NCI-H1048 (cell line): Measurements from ENCODE around the gene PSMD9.

Source experiments
- DNase-seq: peaks from one replicate; lab custom pipeline; 2025; lab: John Stamatoyannopoulos, UW

PSMD9 gene

DNA sequence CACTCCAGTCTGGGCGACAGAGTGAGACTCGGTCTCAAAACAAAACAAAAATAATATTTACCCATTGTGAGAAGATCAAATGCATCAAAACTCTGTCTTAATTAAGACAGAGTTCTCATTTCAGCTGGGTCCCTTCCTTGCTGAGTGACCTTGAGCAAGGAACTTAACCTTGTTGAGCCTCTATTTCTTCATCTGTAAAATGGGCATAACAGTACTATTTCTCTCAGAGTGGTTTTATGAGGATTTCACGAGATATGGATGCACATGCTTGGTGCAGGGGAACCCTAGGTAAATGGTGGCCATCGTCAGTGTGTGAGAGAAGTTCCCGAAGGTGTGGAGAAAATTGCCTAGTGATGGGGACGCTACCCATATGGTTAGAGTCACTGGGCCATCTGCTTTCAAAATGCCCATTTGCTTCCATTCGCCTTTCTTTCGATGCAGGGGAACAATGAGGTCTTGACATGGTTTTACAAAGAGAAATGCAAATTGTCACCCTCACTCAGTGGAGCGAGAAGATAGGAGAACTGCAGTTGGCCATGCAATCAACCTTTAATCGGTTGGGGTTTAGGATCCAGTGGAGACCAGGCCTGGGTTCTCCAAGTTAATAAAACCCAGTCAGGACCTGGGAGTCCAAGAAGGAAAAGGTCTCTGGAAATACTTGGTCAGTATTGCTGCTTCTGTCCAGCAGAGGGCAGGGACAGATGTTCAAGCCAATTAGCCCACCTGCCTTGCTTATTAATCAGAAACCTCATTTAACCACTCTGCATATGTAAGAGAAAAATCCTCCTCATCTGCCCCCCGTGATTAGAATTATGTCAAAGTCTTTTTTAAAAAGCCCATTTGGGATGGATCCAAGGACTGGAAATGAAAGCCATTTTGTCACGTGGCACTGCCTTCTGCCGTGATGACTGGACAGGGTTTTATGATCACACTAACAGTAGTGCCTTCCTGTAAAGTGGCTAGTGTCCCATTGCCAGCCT, 67.0 kb downstream of the PSMD9 start:
- DNase-seq, result no peak

DNA sequence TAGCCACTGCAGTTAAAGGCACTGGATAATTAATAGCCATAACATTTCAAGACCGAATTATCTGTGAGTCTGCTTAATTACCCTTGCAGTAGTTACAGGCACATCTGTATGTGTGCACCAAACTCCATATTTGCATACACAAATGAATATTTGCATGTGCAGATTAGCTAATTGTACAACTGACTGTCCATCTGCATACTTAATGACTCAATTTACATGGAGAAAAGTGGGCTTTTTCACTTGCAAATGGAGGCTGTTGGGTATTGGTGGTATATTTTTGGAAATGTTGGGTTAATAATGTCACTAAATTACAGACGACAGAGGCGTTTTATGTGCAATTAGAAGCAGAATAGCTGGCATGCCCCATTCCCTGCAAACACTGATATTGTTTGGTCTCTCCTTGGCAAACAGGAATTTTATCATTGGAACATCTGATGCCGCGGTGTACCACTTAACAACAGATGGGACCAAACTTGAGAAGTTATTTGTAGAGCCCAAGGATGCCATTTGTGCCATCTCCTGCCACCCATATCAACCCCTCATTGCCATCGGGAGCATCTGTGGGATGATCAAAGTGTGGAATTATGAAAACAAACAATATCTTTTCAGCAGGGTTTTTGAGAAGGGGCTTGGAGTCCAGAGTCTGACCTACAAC, 69.4 kb downstream of the PSMD9 start:
- no peak for DNase-seq

DNA sequence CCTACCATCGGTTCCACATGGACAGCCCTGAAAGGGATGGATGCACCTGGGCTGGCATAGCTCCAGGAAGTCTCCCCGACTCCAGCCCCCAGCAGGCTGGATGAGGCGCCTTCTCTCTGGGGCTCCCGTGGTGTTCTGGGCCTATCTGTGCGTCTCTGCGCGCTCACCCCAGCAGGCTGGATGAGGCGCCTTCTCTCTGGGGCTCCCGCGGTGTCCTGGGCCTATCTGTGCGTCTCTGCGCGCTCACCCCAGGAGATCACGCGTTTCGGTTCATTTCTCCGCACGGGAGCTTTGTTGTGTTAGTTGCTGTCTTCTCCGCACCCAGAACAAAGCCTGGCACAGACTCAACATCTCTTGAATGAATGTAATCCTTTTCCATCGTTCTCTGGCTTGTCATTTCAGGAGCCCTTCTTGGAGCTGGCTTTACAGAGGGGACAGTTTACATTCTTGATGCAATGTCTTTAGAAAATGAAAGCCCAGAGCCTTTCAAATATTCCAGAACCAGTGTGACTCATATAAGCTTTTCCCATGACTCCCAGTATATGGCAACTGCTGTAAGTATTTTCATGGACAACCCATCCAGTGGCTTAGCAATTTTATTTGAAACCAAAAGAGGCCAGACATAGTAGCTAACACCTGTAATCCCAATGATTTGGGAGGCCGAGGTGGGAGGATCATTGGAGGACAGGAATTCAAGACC, 70.1 kb downstream of the PSMD9 start:
- DNase-seq, result no peak

DNA sequence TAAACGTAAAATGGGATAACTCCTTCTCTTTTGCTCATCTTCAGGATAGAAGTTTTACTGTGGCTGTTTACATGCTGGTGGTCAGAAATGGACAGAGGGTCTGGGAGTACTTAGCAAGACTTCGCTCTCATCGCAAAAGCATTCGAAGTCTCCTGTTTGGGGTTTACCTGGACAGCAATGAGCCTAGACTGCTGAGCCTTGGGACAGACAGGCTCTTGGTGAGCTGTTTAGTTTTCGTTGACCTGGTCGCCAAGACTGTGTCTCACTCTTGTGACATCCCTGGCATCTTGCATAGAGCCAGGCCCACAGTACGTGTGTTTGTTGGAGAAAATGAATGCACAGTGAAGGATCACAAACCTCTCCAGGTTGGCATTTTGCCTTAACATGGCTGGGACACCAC, 72.0 kb downstream of the PSMD9 start:
- no peak for DNase-seq

DNA sequence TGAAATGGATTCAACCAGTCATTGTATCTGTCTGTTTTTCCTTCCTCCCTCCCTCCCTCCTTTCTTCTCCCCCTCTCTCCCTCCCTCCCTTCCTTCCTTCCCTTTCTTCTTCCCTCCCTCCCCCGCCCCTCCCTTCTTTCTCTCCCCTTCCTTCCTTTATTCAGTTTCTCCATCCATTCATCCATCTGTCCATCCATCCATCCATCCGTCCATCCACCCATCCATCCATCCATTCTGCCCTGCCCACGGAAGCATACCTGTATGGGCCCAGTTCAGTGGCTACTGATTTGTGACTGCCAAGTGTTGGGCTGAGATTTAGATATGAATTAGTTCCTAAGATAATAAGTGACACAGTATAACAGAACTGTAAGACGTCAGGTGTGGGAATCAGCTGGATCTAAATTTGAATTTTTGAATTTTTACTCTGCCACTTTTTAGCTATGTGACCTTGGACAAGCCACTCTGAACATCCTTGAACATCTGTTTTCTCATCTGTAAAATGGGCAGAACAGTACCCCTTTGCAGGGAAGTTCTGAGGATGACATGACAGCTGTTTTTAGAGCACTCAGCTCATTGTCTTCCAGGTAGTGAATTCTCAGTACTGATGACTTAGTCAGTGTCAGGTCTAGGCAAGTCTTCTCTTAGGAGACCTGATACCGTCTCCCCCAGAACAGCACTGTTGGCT, 72.7 kb downstream of the PSMD9 start:
- no peak for DNase-seq

DNA sequence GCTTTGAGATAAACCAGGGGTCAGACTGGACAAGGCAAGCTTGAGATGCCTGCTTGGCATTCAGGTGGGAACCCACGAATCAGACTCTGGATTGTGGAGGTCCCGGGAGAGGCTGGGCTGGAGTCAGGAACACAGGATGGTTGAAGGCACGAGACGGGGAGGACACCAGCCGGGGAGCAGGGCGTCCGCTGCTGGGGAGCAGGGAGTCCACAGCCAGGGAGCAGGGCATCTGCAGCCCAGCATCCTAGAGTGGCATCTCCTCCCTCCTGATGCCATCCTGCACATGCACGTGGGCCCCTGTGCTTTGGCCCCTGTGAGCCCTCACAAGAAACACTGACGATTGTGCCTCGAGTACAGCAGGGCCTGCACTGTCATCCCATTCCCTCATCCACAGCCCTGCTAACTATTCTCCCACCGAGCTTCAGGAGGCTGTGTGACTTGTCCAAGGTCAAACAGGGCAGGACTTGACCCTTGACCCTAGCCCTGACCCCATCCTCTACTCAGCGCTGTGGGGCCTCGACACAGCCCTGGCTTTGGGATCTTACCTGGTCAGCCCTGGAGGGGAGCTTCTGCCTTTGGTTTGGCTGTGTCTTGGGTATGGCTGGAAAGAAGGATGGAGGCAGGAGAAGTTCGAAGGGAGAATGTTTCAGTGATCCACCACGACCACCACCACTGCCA, 74.9 kb downstream of the PSMD9 start:
- DNase-seq, result no peak

DNA sequence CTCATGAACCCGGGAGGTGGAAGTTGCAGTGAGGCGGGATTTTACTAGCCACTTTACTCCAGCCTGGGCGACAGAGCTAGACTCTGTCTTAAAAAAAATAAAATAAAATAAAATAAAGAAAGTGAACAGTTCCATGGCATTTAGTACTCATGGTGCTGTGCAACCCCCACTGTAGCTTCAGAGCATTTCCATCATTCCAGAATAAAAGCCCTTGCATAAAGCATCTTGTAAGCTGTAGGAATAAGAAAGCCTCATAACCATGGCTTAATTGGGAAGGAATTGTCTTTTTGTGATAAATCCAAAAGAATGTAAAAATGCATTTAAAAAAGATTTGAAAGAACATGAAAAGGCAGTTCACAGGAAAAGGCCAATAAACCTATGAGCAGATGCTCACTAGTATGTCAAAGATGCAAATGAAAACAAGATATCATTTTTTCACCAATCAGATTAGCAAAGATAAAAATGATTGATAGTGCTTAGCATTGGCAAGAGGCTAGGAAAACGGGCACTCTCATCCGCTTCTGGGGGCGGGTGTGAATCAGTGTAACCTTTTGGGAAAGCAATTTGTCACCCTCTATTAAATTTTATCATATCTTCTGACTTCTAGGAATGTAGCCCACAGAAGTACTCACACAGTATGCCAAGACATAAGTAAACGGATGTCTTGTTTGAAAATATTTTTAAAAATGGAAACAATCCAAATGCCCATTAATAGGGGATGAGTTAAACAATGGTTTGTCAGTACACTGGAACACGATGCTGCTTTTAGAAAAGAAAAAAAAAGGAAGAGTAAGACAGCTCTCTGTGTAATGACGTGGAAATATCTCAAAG, 76.4 kb downstream of the PSMD9 start:
- DNase-seq, result no peak

DNA sequence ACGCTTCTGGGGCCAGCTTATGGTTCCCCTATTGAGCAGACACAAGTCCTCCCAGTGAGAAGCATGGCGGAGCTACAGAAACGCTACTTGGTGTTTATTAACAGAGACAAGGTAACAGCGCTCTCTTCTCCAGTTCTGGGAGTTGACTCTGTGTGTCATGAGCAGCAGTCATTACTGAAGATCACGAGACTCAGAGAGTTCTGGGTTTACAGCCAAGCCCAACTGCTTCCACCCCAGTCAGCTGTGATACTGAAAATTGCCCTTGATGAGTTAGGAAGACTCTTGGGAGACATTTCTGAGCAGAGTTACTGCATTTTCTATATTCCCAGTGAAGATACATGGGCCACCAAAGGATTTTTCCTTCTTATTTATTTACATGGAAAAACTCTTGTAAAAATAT, 78.4 kb downstream of the PSMD9 start:
- DNase-seq, result no peak
